ENCODE data around the gene CELSR2. TPM values are rescaled to one million over a fixed set of nuclear protein-coding genes. Genes with fewer than 3 reads are reported as not detected.

Gene CELSR2
- total RNA-seq, 1 donor = 0.36 TPM

GRCh38 chr1:109315288-109315687, 65.9 kb downstream of the CELSR2 start:
- H3K4me3 ChIP-seq (ENCODE audit: low read depth, low read length) = no peak overlapping the region
- no peak for DNase-seq (ENCODE audit: low read depth)
- TF ChIP-seq CTCF (IDR thresholded peaks at IDR 0.05; ENCODE audit: insufficient read depth, low read length) = no peak

DNA sequence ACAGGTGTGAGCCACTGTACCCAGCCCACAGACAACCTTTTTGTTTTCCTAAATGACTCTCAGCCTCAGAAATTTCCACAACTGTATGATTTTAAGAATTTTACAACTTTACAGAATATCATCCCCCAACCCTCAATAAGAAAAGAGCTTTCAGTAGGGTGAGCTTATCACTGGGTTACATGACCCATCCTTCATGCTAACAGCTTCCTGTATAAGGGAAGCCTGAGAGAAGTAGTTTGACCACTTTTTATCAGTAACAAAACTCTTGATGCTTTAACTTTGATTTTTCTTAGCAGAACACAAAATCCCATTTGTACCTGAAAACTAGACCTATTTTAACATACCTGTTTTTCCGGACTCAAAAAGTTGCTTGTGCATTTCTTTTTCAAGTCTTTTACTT, 67.2 kb downstream of the CELSR2 start:
- no peak for DNase-seq (ENCODE audit: low read depth)
- no peak overlapping the region for H3K4me3 ChIP-seq (ENCODE audit: low read depth, low read length)
- TF ChIP-seq CTCF (IDR thresholded peaks at IDR 0.05; ENCODE audit: insufficient read depth, low read length) = no peak

DNA sequence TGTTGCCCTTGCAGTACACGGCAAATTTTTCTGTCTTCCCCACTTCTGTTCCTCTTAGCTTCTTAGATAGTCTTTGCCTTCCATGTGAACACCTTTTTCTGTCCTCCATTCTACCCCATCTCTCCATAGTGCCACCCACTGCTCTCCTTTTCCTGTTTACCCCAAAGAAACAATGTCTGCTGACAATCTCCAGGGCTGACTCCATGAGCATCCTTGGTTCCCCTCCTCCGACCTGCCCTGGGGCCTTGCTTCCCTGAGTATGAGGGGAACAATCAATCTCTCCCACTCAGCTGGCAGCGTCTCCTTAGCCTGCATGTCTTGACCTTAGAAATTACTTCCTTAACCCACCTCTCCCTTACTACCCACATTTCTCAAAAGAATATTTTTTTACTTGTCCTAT, 69.8 kb downstream of the CELSR2 start:
- no peak for TF ChIP-seq CTCF (IDR thresholded peaks at IDR 0.05; ENCODE audit: insufficient read depth, low read length)
- no peak overlapping the region for H3K4me3 ChIP-seq (ENCODE audit: low read depth, low read length)
- DNase-seq (ENCODE audit: low read depth) = no peak

DNA sequence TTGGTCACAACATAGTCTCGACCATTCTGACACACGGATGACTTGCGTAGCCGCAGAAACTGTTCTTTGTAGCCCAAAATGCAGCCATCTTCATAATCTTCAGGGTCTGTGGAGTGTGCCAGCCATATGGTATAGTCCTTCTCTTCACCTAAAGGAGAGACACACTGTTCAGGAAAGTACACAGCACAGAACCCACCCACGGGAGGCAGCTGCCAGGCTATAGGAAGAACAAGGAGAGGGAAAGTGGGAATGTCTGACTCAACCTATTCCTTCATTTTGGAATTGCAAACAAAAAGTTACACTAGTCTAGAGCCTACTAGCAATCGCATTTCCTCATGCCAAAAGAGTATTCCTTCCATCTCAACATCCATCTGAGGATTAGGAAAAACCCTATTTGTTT, 73.6 kb downstream of the CELSR2 start:
- no peak overlapping the region for H3K4me3 ChIP-seq (ENCODE audit: low read depth, low read length)
- no peak for DNase-seq (ENCODE audit: low read depth)
- TF ChIP-seq CTCF (IDR thresholded peaks at IDR 0.05; ENCODE audit: insufficient read depth, low read length) = no peak

Other genes with a start within 250 kb of the CELSR2 start
- gene WDR47, start 207.4 kb upstream of the CELSR2 start, total RNA-seq (ENCODE audit: low replicate concordance) = 22.1 and 26.0 TPM in 2 replicates
- gene TAF13, start 173.5 kb upstream of the CELSR2 start, total RNA-seq (ENCODE audit: low replicate concordance) = 131 and 287 TPM in 2 replicates
- gene TMEM167B, start 158.8 kb upstream of the CELSR2 start, total RNA-seq (ENCODE audit: low replicate concordance) = 26.1 and 28.8 TPM in 2 replicates
- gene ELAPOR1, start 135.4 kb upstream of the CELSR2 start, total RNA-seq (ENCODE audit: low replicate concordance) = 0.16 and 0.45 TPM in 2 replicates
- gene SARS1, start 35.6 kb upstream of the CELSR2 start, total RNA-seq (ENCODE audit: low replicate concordance) = 321 and 576 TPM in 2 replicates
- 10.0 and 19.0 TPM in 2 replicates for gene PSRC1, start 33.6 kb downstream of the CELSR2 start, total RNA-seq (ENCODE audit: low replicate concordance)
- gene MYBPHL, start 57.5 kb downstream of the CELSR2 start, total RNA-seq (ENCODE audit: low replicate concordance) = not detected in 2 replicates
- gene SORT1, start 148.4 kb downstream of the CELSR2 start, total RNA-seq (ENCODE audit: low replicate concordance) = 3.0 and 4.5 TPM in 2 replicates
- gene PSMA5, start 176.9 kb downstream of the CELSR2 start, total RNA-seq (ENCODE audit: low replicate concordance) = 40.0 and 56.1 TPM in 2 replicates
- gene SYPL2, start 217.0 kb downstream of the CELSR2 start, total RNA-seq (ENCODE audit: low replicate concordance) = 0.25 and 1.7 TPM in 2 replicates
- 1.6 and 2.9 TPM in 2 replicates for gene ATXN7L2, start 234.4 kb downstream of the CELSR2 start, total RNA-seq (ENCODE audit: low replicate concordance)
- gene CYB561D1, start 244.6 kb downstream of the CELSR2 start, total RNA-seq (ENCODE audit: low replicate concordance) = 8.1 and 10.1 TPM in 2 replicates

All from fibroblast of the aortic adventitia (primary cell).